ENCODE measurements around the gene NCKAP1.
A peak's percentile ranks its signal among the peaks of the same experiment; 100 is the strongest.
"Not testable (repeated sequence)": the region's sequence is repeated elsewhere in the genome, so short reads cannot be mapped to it uniquely, and the experiment has no call there.

Gene NCKAP1, protein sequence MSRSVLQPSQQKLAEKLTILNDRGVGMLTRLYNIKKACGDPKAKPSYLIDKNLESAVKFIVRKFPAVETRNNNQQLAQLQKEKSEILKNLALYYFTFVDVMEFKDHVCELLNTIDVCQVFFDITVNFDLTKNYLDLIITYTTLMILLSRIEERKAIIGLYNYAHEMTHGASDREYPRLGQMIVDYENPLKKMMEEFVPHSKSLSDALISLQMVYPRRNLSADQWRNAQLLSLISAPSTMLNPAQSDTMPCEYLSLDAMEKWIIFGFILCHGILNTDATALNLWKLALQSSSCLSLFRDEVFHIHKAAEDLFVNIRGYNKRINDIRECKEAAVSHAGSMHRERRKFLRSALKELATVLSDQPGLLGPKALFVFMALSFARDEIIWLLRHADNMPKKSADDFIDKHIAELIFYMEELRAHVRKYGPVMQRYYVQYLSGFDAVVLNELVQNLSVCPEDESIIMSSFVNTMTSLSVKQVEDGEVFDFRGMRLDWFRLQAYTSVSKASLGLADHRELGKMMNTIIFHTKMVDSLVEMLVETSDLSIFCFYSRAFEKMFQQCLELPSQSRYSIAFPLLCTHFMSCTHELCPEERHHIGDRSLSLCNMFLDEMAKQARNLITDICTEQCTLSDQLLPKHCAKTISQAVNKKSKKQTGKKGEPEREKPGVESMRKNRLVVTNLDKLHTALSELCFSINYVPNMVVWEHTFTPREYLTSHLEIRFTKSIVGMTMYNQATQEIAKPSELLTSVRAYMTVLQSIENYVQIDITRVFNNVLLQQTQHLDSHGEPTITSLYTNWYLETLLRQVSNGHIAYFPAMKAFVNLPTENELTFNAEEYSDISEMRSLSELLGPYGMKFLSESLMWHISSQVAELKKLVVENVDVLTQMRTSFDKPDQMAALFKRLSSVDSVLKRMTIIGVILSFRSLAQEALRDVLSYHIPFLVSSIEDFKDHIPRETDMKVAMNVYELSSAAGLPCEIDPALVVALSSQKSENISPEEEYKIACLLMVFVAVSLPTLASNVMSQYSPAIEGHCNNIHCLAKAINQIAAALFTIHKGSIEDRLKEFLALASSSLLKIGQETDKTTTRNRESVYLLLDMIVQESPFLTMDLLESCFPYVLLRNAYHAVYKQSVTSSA

DNA sequence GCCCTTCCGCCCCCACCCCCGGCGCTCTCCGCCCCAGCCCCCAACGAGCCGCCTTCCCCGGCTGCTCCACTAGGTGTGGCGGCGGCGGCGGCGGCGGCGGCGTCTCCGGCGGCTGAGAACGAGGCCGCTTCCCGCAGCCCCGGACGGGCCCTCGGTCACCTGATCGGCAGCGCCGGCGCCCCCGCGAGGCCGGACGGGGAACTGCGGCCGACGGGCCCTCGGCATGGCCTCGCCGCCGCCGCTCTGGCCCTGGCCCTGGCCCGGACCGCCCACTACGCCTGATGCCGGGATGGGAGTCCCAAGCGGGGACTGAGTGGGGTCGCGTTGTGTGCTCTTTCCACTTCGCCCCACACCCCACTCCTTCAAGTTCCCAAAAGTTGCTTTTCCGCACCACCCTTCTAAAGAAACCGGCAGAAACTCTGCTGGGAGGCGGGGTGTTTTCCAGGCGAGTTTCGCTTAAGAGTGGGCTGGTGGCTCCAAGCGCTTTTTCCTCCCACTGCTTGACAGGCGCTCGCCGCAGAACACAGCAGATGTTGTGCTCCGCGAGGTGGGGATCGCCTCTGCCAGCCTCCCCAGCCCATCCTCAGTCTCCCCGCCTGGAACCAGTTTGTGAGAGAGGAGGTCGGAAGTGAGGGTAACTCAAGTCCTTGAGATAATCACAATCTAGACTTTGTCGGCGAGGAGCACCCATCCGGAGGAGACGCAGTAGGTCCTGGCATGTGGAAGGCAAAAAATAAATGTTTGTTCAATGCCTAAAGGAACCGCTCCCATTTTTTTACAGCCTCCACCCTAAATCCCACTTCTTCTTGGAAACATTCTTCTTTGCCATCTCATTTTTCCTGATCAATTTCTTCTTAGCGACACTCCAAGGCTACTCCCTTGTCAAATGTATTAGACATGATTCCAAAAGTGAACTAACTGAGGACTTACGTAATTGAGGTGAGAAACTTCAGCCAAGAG lies at the start of gene NCKAP1:
NCKAP1 (minus strand) TSS at position 117 of the 960 bp plus-strand sequence. CDS start 358 bp downstream, outside the sequence.
- peak; percentile 85 for DNase-seq

DNA sequence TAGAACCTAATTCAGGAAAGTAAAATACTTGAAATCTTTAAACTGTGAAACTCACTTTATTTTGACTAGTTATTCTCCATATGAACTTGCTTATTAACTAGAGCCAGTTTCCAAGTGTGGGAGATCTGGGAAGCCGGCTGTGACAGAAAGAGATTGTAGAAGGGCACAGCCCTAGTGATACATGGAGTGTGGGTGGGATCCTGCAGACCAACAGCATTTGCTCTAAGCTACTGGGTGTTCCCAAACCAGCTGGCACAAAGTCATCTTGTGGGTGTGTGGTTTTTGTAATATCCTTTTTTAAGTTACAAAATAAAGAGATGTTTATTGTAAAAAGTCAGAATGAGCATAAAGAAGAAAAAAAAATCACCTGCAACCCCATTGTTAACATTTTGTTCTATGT lies 43.7 kb upstream of the NCKAP1 start:
- DNase-seq = peak; percentile 59

DNA sequence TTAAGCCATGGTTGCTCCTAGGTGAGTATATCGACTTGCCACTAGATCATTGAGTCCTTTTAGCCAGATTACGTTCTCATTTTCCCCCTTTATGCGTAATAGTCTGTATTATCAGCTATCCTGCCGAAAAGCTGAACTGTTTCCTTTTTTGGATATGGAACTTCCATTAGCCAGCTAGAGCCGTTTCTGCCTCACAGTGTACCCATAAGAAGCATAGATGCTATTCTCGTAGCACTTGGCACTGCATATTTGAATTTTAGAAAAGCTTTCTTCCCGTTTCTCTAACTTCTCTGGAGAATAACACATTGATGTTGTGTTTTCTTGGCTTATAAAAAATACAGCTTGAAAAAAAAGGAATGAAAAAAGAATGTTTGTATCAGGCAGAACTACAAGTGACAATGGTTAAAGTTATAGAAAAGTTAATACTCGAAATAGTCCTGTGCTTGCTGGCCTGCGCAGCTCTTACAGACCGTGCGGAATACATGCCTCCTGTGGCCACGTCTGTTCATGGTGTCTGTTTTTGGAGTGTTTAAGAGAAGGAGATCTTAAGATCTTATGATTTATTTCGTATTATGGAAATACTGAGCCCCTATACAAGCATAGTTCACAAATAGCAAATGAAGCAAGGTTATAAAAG lies 41.0 kb upstream of the NCKAP1 start:
- DNase-seq = peak; percentile 54

DNA sequence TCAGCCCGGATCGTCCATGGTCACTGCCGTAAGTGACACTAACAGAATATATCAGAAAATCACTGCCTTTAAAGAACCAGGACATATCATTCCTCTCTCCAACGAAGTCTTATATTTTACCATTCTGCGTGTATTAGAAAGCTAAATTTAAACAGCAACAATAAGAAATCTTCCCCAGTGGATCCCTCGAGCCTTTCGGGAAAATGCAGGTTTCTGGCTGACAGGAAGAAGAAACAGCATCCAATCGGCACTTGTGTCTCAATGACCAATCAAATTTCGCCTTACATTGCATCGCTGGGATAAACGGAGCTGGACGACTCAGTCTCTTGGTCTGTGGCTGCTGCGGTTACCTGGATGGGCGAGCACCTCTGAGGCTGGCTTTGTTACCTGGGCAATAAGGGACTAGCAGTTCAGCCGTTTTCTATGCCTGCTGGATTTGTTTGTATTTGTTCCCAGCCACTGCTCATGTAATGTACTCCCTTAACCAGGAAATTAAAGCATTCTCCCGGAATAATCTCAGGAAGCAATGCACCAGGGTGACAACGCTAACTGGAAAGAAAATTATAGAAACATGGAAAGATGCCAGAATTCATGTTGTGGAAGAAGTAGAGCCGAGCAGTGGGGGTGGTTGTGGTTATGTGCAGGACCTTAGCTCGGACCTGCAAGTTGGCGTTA lies 40.3 kb upstream of the NCKAP1 start, which contains the start of gene DUSP19:
DUSP19 (plus strand) TSS at position 284 of the 675 bp plus-strand sequence; CDS start at position 471, 187 bp downstream.
- DNase-seq = peak; percentile 93

DNA sequence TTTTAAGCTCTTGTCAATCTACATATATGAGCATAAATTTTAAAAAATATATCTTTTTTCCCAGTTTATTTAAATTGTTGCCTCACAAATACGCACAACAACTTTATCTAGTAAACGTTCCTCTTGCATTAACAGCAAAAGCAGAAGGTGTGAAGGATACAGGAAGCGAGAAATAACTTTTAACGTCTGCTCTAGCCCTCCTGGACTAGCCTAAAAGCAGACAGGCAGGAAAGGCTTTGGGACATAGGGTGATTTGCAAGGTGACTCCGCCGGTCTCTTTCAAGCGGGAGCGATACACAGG lies 39.9 kb upstream of the NCKAP1 start:
- no peak for DNase-seq

- DNase-seq = no peak
Observed at GRCh38 chr2:183072177-183072576, 33.9 kb upstream of the NCKAP1 start.

DNA sequence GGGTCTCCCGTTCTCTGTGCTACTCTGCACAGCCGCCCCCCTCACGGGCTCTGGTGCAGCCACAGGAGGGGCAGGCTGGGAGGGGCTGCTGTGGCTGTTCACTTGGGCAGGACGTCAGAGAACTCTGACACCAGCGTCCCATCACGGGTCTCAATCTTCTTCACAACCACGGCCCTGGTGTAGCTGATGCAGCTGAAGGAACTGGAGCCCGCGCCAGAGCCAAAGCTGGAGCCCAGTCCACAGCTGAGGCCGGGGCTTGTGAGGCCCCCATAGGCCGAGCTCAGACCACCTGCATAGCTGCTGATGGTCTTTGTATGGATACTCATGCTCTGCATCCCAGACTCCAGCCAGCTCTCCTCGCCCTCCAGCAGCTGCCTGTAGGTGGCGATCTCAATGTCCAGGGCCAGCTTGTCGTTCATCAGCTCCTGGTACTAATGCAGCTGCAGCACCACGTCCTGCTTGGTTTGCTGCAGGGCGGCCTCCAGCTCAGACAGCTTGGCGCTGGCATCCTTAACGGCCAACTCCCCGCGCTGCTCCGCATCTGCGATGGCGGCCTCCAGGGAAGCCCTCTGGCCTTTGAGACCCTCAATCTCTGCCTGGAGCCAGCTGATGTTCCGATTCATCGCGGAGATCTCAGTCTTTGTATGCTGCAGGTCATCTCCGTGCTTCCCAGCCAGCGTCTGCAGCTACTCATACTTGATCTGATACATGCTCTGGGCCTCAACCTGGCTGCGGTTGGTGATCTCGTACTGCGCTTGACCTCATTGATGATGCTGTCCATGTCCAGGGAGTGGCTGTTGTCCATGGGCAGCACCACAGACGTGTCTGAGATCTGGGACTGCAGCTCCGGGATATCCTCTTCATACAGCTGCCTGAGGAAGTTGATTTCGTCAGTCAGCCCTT lies 32.9 kb upstream of the NCKAP1 start:
- peak; percentile 43 for DNase-seq

DNA sequence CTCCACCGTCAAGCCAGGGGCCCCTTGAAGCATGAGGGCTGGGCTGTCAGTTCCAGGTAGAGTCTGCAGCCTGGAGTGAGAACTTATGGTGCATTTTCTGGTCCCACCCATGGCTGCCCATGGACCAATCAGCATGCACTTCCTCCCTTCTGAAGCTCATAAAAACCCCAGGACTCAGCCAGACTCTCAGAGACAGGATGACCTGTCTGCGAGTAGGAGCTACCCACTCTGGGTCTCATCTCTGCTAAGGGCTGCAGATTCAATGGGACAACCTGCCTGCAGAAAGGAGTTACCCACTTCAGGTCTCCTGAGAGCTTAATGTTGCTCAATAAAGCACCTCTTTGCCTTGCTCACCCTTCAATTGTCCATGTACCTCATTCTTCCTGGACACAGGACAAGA lies 30.9 kb upstream of the NCKAP1 start:
- no peak for DNase-seq

GRCh38 chr2:183068561-183068960 lies 30.3 kb upstream of the NCKAP1 start:
- no peak for DNase-seq

- DNase-seq = peak; percentile 20
Observed at GRCh38 chr2:183063083-183063482, 24.8 kb upstream of the NCKAP1 start.

DNA sequence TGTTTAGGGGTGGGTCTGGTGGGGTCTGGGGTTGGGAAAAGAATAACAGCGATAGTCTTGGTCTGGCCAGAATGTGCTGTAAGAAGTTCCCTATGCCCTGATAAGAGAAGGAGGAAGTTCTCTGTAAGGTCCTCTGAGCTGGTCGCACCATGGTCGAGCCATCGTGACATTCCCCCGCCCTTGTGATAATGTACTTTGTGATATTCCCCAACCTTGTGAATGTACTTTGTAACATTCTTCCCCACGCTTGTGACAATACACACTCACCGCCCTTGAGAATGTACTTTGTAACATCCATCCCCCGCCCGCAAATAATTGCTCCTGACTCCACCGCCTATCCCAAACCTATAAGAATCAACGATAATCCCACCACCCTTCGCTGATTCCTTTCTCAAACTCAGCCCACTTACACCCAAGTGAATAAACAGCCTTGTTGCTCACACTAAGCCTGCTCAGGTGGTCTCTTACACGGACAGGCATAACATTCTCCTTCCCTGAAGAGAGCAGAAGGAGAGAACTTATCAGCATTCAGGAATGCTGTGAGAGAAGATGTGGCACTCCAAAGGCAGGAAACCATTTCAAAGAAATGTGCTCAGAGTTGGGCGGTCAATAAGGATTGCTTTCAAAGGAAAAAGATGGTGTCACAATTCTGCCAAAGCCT lies 22.4 kb upstream of the NCKAP1 start:
- peak; percentile 15 for DNase-seq

DNA sequence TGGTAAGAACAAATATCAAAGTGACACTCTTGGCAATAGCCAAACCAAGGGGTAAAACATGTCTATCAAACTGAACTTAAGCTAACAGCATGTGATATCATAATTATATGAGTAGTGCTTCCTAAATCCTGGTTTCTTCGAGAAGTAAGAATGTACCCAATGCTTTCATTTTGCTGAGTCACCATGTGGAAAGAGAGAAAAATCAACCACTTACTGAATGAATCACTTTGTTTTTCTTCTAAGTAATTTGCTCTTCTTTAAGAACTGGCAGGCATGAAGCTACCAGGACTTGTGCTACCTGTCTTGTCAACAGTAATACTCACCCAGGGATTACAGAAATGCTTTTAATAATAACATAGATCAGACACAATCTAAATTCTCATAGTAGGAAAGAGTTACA lies 21.3 kb upstream of the NCKAP1 start:
- peak; percentile 21 for DNase-seq

DNA sequence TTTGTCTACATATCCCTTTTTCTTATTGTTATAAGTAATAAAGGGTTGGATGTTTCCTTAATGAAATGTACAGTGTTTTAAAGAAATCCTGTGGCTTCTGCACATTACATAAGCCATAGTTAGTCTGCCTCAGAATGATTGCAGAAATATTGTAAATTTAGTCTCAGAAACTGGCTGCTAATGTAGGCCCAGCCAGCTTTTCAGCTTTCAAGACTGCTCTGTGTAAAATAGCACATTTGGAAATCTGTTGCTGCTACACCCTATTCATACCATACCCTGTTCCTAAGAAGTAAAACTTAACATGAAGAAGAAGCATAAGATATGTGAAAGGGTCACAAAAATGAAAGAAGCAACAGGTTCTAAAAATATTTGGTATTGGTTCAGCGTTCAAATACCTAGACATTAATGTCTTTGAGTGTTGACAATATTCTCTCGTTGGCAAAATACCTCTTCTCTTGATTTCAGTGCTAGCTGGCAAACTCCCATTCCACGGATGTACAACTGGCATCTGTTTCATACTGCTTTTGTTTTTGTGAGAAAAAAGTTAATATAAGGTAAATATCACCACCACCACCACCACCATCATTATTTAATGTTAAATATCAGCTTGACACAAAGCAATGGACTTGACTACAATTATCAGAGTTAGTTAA lies 19.2 kb upstream of the NCKAP1 start:
- DNase-seq = no peak

DNA sequence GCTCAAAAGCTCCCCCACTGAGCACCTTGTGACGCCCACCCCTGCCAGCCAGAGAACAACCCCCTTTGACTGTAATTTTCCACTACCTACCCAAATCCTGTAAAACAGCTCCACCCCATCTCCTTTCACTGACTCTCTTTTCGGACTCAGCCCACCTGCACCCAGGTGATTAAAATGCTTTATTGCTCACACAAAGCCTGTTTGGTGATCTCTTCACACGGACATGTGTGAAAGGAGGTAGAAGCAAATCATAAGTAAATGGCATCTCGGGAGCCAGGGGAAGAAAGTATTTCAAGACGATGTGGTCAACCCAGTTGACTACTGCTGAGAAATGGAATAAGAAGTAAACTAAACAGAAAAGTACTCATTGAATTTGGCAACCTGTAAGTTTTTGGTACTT lies 11.2 kb upstream of the NCKAP1 start:
- DNase-seq = no peak

DNA sequence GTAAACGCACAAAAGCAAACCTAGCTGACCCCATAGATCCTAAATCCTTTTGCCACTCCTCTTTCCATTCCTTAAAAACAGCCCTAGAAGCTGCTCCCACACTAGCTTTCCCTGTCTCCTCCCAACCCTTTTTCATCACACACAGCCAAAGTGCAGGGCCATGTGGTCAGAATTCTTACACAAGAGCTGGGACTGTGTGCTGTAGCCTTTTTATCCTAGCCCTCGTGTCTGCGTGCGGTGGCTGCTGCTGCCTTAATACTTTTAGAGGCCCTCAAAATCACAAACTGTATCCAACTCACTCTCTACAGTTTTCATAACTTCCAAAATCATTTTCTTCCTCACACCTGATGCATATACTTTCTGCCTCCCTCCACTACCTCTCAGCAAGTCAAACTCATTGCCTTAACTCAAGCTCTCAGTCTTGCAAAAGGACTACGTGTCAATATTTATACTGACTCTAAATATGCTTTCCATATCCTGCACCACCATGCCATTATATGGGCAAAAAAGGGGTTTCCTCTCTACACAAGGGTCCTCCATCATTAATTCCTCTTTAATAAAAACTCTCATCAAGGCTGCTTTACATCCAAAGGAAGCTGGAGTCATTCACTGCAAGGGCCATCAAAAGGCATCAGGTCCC lies 9.3 kb upstream of the NCKAP1 start:
- DNase-seq = not testable (repeated sequence)

GRCh38 chr2:183043580-183043979 lies 5.3 kb upstream of the NCKAP1 start:
- not testable (repeated sequence) for DNase-seq

DNA sequence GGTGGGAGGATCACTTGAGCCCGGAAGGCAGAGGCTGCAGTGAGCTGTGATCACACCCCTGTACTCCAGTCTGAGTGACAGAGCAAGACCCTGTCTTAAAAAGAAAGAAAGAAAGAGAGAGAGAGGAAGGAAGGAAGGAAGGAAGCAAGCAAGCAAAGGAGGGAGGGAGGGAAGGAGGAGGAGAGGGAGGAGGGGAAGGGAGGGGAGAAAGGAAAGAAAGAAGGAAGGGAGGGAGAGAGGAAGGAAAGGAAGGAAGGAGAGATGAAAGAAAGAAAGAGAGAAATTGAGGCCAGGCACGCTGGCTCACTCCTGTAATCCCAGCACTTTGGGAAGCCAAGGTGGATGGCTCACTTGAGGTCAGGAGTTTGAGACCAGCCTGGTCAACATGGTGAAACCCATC lies 2.3 kb upstream of the NCKAP1 start:
- no peak for DNase-seq

Data from hematopoietic multipotent progenitor cell treated with erythropoietin and hydrocortisone succinate and interleukin-3 and kit ligand, for 4 days (in vitro differentiated cells).